ENCODE data around the gene MRGPRF. TPM values are rescaled to one million over a fixed set of nuclear protein-coding genes. Genes with fewer than 3 reads are reported as not detected.

Gene MRGPRF
- total RNA-seq, 1 experiment from 2014 or later, result 0.76 TPM

- Histone ChIP-seq H3K4me2 (ENCODE audit: low read length) (no peak overlapping the region), H3K9me3 (ENCODE audit: control insufficient read depth in 1 of 2, insufficient read depth in 1 of 2, low read depth in 1 of 2, low read length in 2 of 2) (peaks cover 0 to 3% of the 10 kb centered on the region in 2 experiments; a peak in 1 of 4 replicates), H3K4me3 (replicated peaks in 1 of 2; ENCODE audit: low read depth in 1 of 2, low read length in 2 of 2) (no peak overlapping the region), H3K9ac (ENCODE audit: low read length) (no peak overlapping the region), H3K36me3 (ENCODE audit: control insufficient read depth in 1 of 2, insufficient read depth in 2 of 2, low read length in 2 of 2) (no peaks in the 10 kb centered on the region), H3K4me1 (ENCODE audit: control insufficient read depth in 1 of 2, insufficient read depth in 2 of 2, low read length in 2 of 2) (no peaks in the 10 kb centered on the region), H3K27me3 (ENCODE audit: insufficient read depth, low read length) (no peaks in the 10 kb centered on the region), H3K9me2 (ENCODE audit: insufficient read depth) (no peaks in the 10 kb centered on the region), H4K20me1 (ENCODE audit: insufficient read depth) (no peaks in the 10 kb centered on the region), H3K79me2 (ENCODE audit: insufficient read depth, low read length) (no peaks in the 10 kb centered on the region), H3K27ac (ENCODE audit: low read depth, low read length) (no peak overlapping the region), H2AFZ (ENCODE audit: low read depth, low read length, poor library complexity, severe bottlenecking) (no peak overlapping the region)
- ATAC-seq (no peak), DNase-seq (ENCODE audit: low read depth, low spot score) (no peak)
- BruUV-seq (replicated peaks), result no TSS peak
- no peak for TF ChIP-seq FOSL1 (IDR thresholded peaks at IDR 0.05; ENCODE audit: low read depth)
- TF ChIP-seq EZH2 (IDR thresholded peaks at IDR 0.05), result no peak
- TF ChIP-seq ZFX (IDR thresholded peaks at IDR 0.05), result no peak
- TF ChIP-seq CTCF (IDR thresholded peaks at IDR 0.05 in 2 of 3, conservative IDR thresholded peaks at IDR 0.05 in 1 of 3; ENCODE audit: borderline replicate concordance in 1 of 3, insufficient read depth in 1 of 3, low read depth in 2 of 3, low read length in 2 of 3), result no peak
- TF ChIP-seq, protein P1, sequence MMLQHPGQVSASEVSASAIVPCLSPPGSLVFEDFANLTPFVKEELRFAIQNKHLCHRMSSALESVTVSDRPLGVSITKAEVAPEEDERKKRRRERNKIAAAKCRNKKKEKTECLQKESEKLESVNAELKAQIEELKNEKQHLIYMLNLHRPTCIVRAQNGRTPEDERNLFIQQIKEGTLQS (IDR thresholded peaks at IDR 0.05), result no peak
- CTCF ChIA-PET, result no interaction called here
- POLR2A ChIA-PET, result no interaction called here
- RAD21 ChIA-PET (ENCODE audit: low non-redundant PET in 1 of 2, low total read pairs in 2 of 2, uncharacterized antibody in 2 of 2, unreplicated experiment in 2 of 2), result no interaction called here
- intact Hi-C loops (cut with micrococcal nuclease), result no loop called here
Measured at GRCh38 chr11:68963779-68964178, 49.3 kb downstream of the MRGPRF start.

DNA sequence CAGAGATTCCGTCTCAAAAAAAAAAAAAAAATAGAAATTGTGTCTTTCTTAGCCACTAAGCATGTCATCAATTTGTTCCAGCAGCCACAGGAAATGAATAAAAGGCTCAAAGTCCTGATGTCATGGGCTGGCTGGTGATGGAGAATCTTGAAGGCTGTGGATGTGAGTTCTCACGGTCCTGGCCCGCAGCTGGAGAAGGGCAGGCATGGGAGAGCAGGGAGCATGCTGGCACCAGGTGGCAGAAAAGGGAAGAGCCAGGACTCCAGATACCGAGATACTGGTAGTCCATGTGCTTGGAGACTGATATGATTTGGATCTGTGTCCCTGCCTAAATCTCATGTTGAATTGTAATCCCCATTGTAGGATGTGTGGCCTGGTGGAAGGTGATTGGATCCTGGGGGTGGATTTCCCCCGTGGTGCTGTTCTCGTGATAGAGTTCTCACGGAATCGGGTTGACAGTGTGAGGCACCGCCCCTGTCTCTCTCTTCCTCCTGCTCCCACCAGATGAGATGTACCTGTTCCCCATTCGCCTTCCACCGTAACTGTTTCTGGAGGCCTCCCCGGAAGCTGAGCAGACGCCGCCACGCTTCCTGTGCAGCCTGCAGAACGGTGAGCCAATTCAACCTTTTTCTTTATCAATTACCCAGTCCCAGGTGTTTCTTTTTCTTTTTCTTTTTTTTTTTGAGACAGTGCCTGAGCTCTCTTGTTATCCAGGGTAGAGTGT, 50.4 kb downstream of the MRGPRF start:
- Histone ChIP-seq H3K9me2 (ENCODE audit: insufficient read depth) (no peaks in the 10 kb centered on the region), H2AFZ (ENCODE audit: low read depth, low read length, poor library complexity, severe bottlenecking) (no peak overlapping the region), H3K27me3 (ENCODE audit: insufficient read depth, low read length) (no peaks in the 10 kb centered on the region), H3K36me3 (ENCODE audit: control insufficient read depth in 1 of 2, insufficient read depth in 2 of 2, low read length in 2 of 2) (no peaks in the 10 kb centered on the region), H3K27ac (ENCODE audit: low read depth, low read length) (no peak overlapping the region), H3K4me2 (ENCODE audit: low read length) (no peak overlapping the region), H3K9me3 (ENCODE audit: control insufficient read depth in 1 of 2, insufficient read depth in 1 of 2, low read depth in 1 of 2, low read length in 2 of 2) (peaks cover 0 to 3% of the 10 kb centered on the region in 2 experiments; a peak in 1 of 4 replicates), H3K9ac (ENCODE audit: low read length) (no peak overlapping the region), H3K4me3 (replicated peaks in 1 of 2; ENCODE audit: low read depth in 1 of 2, low read length in 2 of 2) (no peak overlapping the region), H4K20me1 (ENCODE audit: insufficient read depth) (no peaks in the 10 kb centered on the region), H3K79me2 (ENCODE audit: insufficient read depth, low read length) (no peaks in the 10 kb centered on the region), H3K4me1 (ENCODE audit: control insufficient read depth in 1 of 2, insufficient read depth in 2 of 2, low read length in 2 of 2) (no peaks in the 10 kb centered on the region)
- no TSS peak for BruUV-seq (replicated peaks)
- TF ChIP-seq CTCF (IDR thresholded peaks at IDR 0.05 in 2 of 3, conservative IDR thresholded peaks at IDR 0.05 in 1 of 3; ENCODE audit: borderline replicate concordance in 1 of 3, insufficient read depth in 1 of 3, low read depth in 2 of 3, low read length in 2 of 3) (no peak), EZH2phosphoT487 (IDR thresholded peaks at IDR 0.05; ENCODE audit: borderline replicate concordance) (no peak), SRF (IDR thresholded peaks at IDR 0.05; ENCODE audit: low read depth) (no peak), SP1 (IDR thresholded peaks at IDR 0.05; ENCODE audit: low read depth) (no peak), POLR2A (IDR thresholded peaks at IDR 0.05; ENCODE audit: borderline replicate concordance, extremely low read depth, insufficient read depth, insufficient read length) (no peak), RAD21 (IDR thresholded peaks at IDR 0.05; ENCODE audit: low read depth) (peak; percentile 45)
- TF ChIP-seq, protein P1 (IDR thresholded peaks at IDR 0.05), result no peak
- TF ChIP-seq, protein P2, sequence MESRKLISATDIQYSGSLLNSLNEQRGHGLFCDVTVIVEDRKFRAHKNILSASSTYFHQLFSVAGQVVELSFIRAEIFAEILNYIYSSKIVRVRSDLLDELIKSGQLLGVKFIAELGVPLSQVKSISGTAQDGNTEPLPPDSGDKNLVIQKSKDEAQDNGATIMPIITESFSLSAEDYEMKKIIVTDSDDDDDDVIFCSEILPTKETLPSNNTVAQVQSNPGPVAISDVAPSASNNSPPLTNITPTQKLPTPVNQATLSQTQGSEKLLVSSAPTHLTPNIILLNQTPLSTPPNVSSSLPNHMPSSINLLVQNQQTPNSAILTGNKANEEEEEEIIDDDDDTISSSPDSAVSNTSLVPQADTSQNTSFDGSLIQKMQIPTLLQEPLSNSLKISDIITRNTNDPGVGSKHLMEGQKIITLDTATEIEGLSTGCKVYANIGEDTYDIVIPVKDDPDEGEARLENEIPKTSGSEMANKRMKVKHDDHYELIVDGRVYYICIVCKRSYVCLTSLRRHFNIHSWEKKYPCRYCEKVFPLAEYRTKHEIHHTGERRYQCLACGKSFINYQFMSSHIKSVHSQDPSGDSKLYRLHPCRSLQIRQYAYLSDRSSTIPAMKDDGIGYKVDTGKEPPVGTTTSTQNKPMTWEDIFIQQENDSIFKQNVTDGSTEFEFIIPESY (IDR thresholded peaks at IDR 0.05; ENCODE audit: extremely low read depth, insufficient replicate concordance, low read length), result no peak
- intact Hi-C loops (cut with micrococcal nuclease), result no loop called here
- ATAC-seq (no peak), DNase-seq (ENCODE audit: low read depth, low spot score) (no peak)
- CTCF ChIA-PET, result no interaction called here
- POLR2A ChIA-PET, result no interaction called here
- RAD21 ChIA-PET (ENCODE audit: low non-redundant PET in 1 of 2, low total read pairs in 2 of 2, uncharacterized antibody in 2 of 2, unreplicated experiment in 2 of 2), result no interaction called here
